Loucy (cell line): ENCODE measurements around the gene EIF6.
"Not testable (repeated sequence)": the region's sequence is repeated elsewhere in the genome, so short reads cannot be mapped to it uniquely, and the experiment has no call there.

Source experiments
- EZH2phosphoT487 ChIP-seq: fragments of 200-600 bp; IDR thresholded peaks from 2 replicates; pipeline ENCODE4 v1.6.1; 2018; ENCODE audit warnings: antibody characterized with exemption, mild to moderate bottlenecking, moderate library complexity, borderline replicate concordance
- TF ChIP-seq, protein P1 (sequence below): fragments of 200-600 bp; sonication (generic); conservative IDR thresholded peaks from 2 replicates; pipeline ENCODE4 v1.5.1; 2014; ENCODE audit warnings: mild to moderate bottlenecking, antibody characterized with exemption, low read length

GRCh38 chr20:35262321-35262720 is 22.3 kb downstream of the EIF6 start:
- TF ChIP-seq, protein P1, sequence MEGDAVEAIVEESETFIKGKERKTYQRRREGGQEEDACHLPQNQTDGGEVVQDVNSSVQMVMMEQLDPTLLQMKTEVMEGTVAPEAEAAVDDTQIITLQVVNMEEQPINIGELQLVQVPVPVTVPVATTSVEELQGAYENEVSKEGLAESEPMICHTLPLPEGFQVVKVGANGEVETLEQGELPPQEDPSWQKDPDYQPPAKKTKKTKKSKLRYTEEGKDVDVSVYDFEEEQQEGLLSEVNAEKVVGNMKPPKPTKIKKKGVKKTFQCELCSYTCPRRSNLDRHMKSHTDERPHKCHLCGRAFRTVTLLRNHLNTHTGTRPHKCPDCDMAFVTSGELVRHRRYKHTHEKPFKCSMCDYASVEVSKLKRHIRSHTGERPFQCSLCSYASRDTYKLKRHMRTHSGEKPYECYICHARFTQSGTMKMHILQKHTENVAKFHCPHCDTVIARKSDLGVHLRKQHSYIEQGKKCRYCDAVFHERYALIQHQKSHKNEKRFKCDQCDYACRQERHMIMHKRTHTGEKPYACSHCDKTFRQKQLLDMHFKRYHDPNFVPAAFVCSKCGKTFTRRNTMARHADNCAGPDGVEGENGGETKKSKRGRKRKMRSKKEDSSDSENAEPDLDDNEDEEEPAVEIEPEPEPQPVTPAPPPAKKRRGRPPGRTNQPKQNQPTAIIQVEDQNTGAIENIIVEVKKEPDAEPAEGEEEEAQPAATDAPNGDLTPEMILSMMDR: not testable (repeated sequence)
- TF ChIP-seq EZH2phosphoT487: not testable (repeated sequence)
